ENCODE data around the gene SUPT20H. TPM values are rescaled to one million over a fixed set of nuclear protein-coding genes. Genes with fewer than 3 reads are reported as not detected.

Gene SUPT20H
- total RNA-seq, 1 experiment from 2014 or later, result 42.9 TPM

GRCh38 chr13:37090912-37091311 is 31.4 kb upstream of the SUPT20H start:
- H2AFZ ChIP-seq (ENCODE audit: low read depth, low read length, poor library complexity, severe bottlenecking), result no peak overlapping the region
- no peaks in the 10 kb centered on the region for H3K79me2 ChIP-seq (ENCODE audit: insufficient read depth, low read length)
- RAD21 ChIA-PET (ENCODE audit: low non-redundant PET in 1 of 2, low total read pairs in 2 of 2, uncharacterized antibody in 2 of 2, unreplicated experiment in 2 of 2), result no interaction called here
- H3K27ac ChIP-seq (ENCODE audit: low read depth, low read length), result no peak overlapping the region
- H3K4me1 ChIP-seq (ENCODE audit: control insufficient read depth in 1 of 2, insufficient read depth in 2 of 2, low read length in 2 of 2), result no peaks in the 10 kb centered on the region
- no peak overlapping the region for H3K4me3 ChIP-seq (replicated peaks in 1 of 2; ENCODE audit: low read depth in 1 of 2, low read length in 2 of 2)
- H3K9me3 ChIP-seq (ENCODE audit: control insufficient read depth in 1 of 2, insufficient read depth in 1 of 2, low read depth in 1 of 2, low read length in 2 of 2), result no peaks in the 10 kb centered on the region
- POLR2A ChIA-PET, result no interaction called here
- DNase-seq (ENCODE audit: low read depth, low spot score) (no peak), ATAC-seq (no peak)
- H3K9ac ChIP-seq (ENCODE audit: low read length), result no peak overlapping the region
- no peak for TF ChIP-seq SIN3A (IDR thresholded peaks at IDR 0.05; ENCODE audit: low read depth)
- no peak for TF ChIP-seq TCF7L2 (IDR thresholded peaks at IDR 0.05; ENCODE audit: borderline replicate concordance, extremely low read depth, insufficient read depth, insufficient read length)
- no peak for TF ChIP-seq RAD21 (IDR thresholded peaks at IDR 0.05; ENCODE audit: low read depth)
- TF ChIP-seq ZNF274 (IDR thresholded peaks at IDR 0.05; ENCODE audit: low read depth, low read length), result no peak
- no peak for TF ChIP-seq YY1 (IDR thresholded peaks at IDR 0.05; ENCODE audit: extremely low read depth, insufficient replicate concordance, low read depth, low read length)
- TF ChIP-seq ZBTB33 (IDR thresholded peaks at IDR 0.05; ENCODE audit: extremely low read depth, insufficient replicate concordance, low read length), result no peak
- TF ChIP-seq, protein P1, sequence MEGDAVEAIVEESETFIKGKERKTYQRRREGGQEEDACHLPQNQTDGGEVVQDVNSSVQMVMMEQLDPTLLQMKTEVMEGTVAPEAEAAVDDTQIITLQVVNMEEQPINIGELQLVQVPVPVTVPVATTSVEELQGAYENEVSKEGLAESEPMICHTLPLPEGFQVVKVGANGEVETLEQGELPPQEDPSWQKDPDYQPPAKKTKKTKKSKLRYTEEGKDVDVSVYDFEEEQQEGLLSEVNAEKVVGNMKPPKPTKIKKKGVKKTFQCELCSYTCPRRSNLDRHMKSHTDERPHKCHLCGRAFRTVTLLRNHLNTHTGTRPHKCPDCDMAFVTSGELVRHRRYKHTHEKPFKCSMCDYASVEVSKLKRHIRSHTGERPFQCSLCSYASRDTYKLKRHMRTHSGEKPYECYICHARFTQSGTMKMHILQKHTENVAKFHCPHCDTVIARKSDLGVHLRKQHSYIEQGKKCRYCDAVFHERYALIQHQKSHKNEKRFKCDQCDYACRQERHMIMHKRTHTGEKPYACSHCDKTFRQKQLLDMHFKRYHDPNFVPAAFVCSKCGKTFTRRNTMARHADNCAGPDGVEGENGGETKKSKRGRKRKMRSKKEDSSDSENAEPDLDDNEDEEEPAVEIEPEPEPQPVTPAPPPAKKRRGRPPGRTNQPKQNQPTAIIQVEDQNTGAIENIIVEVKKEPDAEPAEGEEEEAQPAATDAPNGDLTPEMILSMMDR (IDR thresholded peaks at IDR 0.05 in 2 of 3, conservative IDR thresholded peaks at IDR 0.05 in 1 of 3; ENCODE audit: borderline replicate concordance in 1 of 3, insufficient read depth in 1 of 3, low read depth in 2 of 3, low read length in 2 of 3), result no peak
- no peak for TF ChIP-seq SRF (IDR thresholded peaks at IDR 0.05; ENCODE audit: low read depth)
- TF ChIP-seq, protein P2, sequence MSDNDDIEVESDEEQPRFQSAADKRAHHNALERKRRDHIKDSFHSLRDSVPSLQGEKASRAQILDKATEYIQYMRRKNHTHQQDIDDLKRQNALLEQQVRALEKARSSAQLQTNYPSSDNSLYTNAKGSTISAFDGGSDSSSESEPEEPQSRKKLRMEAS (IDR thresholded peaks at IDR 0.05), result no peak
- TF ChIP-seq POLR2AphosphoS5 (IDR thresholded peaks at IDR 0.05; ENCODE audit: low read depth, low read length), result no peak
- no peak for TF ChIP-seq CEBPB (IDR thresholded peaks at IDR 0.05; ENCODE audit: low read depth)
- TF ChIP-seq CBX3 (IDR thresholded peaks at IDR 0.05; ENCODE audit: low read depth), result no peak
- no peak for TF ChIP-seq ZFX (IDR thresholded peaks at IDR 0.05)
- no peak for TF ChIP-seq JUND (IDR thresholded peaks at IDR 0.05)
- TF ChIP-seq EZH2phosphoT487 (IDR thresholded peaks at IDR 0.05; ENCODE audit: borderline replicate concordance), result no peak
- TF ChIP-seq FOSL1 (IDR thresholded peaks at IDR 0.05; ENCODE audit: low read depth), result no peak
- TF ChIP-seq SP1 (IDR thresholded peaks at IDR 0.05; ENCODE audit: low read depth), result no peak
- no peak for TF ChIP-seq ELF1 (IDR thresholded peaks at IDR 0.05; ENCODE audit: borderline replicate concordance, low read depth)
- H3K4me2 ChIP-seq (ENCODE audit: low read length), result no peak overlapping the region
- CTCF ChIA-PET, result no interaction called here
- no peaks in the 10 kb centered on the region for H3K9me2 ChIP-seq (ENCODE audit: insufficient read depth)
- peaks cover 54% of the 10 kb centered on the region for H3K27me3 ChIP-seq (ENCODE audit: insufficient read depth, low read length)
- no TSS peak for BruUV-seq (replicated peaks)
- H3K36me3 ChIP-seq (ENCODE audit: control insufficient read depth in 1 of 2, insufficient read depth in 2 of 2, low read length in 2 of 2), result no peaks in the 10 kb centered on the region
- intact Hi-C loops (cut with micrococcal nuclease), result no loop called here
- H4K20me1 ChIP-seq (ENCODE audit: insufficient read depth), result no peaks in the 10 kb centered on the region
